Activated CD8-positive, alpha-beta memory T cell treated with anti-CD3 and anti-CD28 coated beads, Interleukin-2, amount 10 ng/mL, durations not matched to agents 7 days and 5 days (primary cell): ENCODE results near the gene HSD17B12. TPM values are rescaled to one million over a fixed set of nuclear protein-coding genes. Genes with fewer than 3 reads are reported as not detected.

Experiments used
- total RNA-seq, 2 experiments: library from RNA; stranded (reverse); gene quantifications; one replicate each; pipeline ENCODE4 v1.2.3, GENCODE V29; 2021

The HSD17B12 gene
- total RNA-seq, 2 experiments from 2014 or later, result 26.1 to 30.9 TPM

Other genes starting within 250 kb of the HSD17B12 start
- gene ALKBH3, start 200.1 kb downstream of the HSD17B12 start, total RNA-seq, result 10 to 100 TPM; 32.5 to 35.4 TPM